ENCODE measurements around the gene TBPL1. TPM values are rescaled to one million over a fixed set of nuclear protein-coding genes. Genes with fewer than 3 reads are reported as not detected.

TBPL1 gene
- total RNA-seq, 1 experiment from 2014 or later: 42.1 TPM

GRCh38 chr6:133969285-133969920 lies 16.4 kb downstream of the TBPL1 start (continued):
- TF ChIP-seq E2F5 (CRISPR knock-in tag; IDR thresholded peaks at IDR 0.05): no peak
- TF ChIP-seq, protein P1, sequence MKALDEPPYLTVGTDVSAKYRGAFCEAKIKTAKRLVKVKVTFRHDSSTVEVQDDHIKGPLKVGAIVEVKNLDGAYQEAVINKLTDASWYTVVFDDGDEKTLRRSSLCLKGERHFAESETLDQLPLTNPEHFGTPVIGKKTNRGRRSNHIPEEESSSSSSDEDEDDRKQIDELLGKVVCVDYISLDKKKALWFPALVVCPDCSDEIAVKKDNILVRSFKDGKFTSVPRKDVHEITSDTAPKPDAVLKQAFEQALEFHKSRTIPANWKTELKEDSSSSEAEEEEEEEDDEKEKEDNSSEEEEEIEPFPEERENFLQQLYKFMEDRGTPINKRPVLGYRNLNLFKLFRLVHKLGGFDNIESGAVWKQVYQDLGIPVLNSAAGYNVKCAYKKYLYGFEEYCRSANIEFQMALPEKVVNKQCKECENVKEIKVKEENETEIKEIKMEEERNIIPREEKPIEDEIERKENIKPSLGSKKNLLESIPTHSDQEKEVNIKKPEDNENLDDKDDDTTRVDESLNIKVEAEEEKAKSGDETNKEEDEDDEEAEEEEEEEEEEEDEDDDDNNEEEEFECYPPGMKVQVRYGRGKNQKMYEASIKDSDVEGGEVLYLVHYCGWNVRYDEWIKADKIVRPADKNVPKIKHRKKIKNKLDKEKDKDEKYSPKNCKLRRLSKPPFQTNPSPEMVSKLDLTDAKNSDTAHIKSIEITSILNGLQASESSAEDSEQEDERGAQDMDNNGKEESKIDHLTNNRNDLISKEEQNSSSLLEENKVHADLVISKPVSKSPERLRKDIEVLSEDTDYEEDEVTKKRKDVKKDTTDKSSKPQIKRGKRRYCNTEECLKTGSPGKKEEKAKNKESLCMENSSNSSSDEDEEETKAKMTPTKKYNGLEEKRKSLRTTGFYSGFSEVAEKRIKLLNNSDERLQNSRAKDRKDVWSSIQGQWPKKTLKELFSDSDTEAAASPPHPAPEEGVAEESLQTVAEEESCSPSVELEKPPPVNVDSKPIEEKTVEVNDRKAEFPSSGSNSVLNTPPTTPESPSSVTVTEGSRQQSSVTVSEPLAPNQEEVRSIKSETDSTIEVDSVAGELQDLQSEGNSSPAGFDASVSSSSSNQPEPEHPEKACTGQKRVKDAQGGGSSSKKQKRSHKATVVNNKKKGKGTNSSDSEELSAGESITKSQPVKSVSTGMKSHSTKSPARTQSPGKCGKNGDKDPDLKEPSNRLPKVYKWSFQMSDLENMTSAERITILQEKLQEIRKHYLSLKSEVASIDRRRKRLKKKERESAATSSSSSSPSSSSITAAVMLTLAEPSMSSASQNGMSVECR (CRISPR knock-in tag; IDR thresholded peaks at IDR 0.05; ENCODE audit: borderline replicate concordance): no peak
- no peak for TF ChIP-seq ZNF317 (CRISPR knock-in tag; IDR thresholded peaks at IDR 0.05; ENCODE audit: borderline replicate concordance, low read depth)
- TF ChIP-seq NFE2L1 (CRISPR knock-in tag; IDR thresholded peaks at IDR 0.05): no peak
- TF ChIP-seq, protein P2, sequence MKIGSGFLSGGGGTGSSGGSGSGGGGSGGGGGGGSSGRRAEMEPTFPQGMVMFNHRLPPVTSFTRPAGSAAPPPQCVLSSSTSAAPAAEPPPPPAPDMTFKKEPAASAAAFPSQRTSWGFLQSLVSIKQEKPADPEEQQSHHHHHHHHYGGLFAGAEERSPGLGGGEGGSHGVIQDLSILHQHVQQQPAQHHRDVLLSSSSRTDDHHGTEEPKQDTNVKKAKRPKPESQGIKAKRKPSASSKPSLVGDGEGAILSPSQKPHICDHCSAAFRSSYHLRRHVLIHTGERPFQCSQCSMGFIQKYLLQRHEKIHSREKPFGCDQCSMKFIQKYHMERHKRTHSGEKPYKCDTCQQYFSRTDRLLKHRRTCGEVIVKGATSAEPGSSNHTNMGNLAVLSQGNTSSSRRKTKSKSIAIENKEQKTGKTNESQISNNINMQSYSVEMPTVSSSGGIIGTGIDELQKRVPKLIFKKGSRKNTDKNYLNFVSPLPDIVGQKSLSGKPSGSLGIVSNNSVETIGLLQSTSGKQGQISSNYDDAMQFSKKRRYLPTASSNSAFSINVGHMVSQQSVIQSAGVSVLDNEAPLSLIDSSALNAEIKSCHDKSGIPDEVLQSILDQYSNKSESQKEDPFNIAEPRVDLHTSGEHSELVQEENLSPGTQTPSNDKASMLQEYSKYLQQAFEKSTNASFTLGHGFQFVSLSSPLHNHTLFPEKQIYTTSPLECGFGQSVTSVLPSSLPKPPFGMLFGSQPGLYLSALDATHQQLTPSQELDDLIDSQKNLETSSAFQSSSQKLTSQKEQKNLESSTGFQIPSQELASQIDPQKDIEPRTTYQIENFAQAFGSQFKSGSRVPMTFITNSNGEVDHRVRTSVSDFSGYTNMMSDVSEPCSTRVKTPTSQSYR (CRISPR knock-in tag; IDR thresholded peaks at IDR 0.05): no peak
- TF ChIP-seq SP1 (CRISPR knock-in tag; conservative IDR thresholded peaks at IDR 0.05): no peak

- TF ChIP-seq ZBTB21 (CRISPR knock-in tag; IDR thresholded peaks at IDR 0.05; ENCODE audit: borderline replicate concordance) (no peak), SMAD3 (CRISPR knock-in tag; IDR thresholded peaks at IDR 0.05; ENCODE audit: borderline replicate concordance) (no peak)
- TF ChIP-seq, protein P3, sequence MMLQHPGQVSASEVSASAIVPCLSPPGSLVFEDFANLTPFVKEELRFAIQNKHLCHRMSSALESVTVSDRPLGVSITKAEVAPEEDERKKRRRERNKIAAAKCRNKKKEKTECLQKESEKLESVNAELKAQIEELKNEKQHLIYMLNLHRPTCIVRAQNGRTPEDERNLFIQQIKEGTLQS (CRISPR knock-in tag; conservative IDR thresholded peaks at IDR 0.05): no peak
- peaks cover 38% of the 10 kb centered on the region for H3K4me1 Mint-ChIP-seq
- no peak for ATAC-seq
- CTCF ChIA-PET: interaction anchor here (1.3 to 2.2 kb wide), 3 partner anchors 83 to 127 kb away, joined by 3 to 14 read pairs (median 7); partner anchors contain the start of gene SLC2A12
- no peaks in the 10 kb centered on the region for H3K9me3 Mint-ChIP-seq
- peak overlapping the region; percentile 59; the same call in 1 of the 2 replicates for H3K27ac Mint-ChIP-seq
- no peaks in the 10 kb centered on the region for H3K36me3 Mint-ChIP-seq
- DNase-seq (ENCODE audit: low spot score): no peak
- POLR2A ChIA-PET: no interaction called here
- no peaks in the 10 kb centered on the region for H3K27me3 Mint-ChIP-seq (ENCODE audit: low read depth)
- H3K4me3 Mint-ChIP-seq: no peak overlapping the region
Observed at GRCh38 chr6:133969921-133970295, 16.9 kb downstream of the TBPL1 start.

GRCh38 chr6:133971861-133972260 lies 18.8 kb downstream of the TBPL1 start:
- DNase-seq (ENCODE audit: low spot score): no peak
- TF ChIP-seq E2F1 (CRISPR knock-in tag; IDR thresholded peaks at IDR 0.05): no peak
- TF ChIP-seq JUN (CRISPR knock-in tag; IDR thresholded peaks at IDR 0.05): no peak
- TF ChIP-seq, protein P4, sequence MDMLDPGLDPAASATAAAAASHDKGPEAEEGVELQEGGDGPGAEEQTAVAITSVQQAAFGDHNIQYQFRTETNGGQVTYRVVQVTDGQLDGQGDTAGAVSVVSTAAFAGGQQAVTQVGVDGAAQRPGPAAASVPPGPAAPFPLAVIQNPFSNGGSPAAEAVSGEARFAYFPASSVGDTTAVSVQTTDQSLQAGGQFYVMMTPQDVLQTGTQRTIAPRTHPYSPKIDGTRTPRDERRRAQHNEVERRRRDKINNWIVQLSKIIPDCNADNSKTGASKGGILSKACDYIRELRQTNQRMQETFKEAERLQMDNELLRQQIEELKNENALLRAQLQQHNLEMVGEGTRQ (CRISPR knock-in tag; IDR thresholded peaks at IDR 0.05): no peak
- TF ChIP-seq ATF1 (CRISPR knock-in tag; IDR thresholded peaks at IDR 0.05): no peak
- no peak for TF ChIP-seq EMX1 (CRISPR knock-in tag; IDR thresholded peaks at IDR 0.05)
- TF ChIP-seq AFF4 (CRISPR knock-in tag; IDR thresholded peaks at IDR 0.05; ENCODE audit: borderline replicate concordance): no peak
- TF ChIP-seq ATF2 (CRISPR knock-in tag; IDR thresholded peaks at IDR 0.05; ENCODE audit: borderline replicate concordance, low read depth): no peak

More at GRCh38 chr6:133971861-133972260, 18.8 kb downstream of the TBPL1 start:
- CTCF ChIA-PET: no interaction called here
- POLR2A ChIA-PET: no interaction called here
- Mint-ChIP-seq H3K27ac (peak overlapping the region; percentile 83), H3K4me1 (peaks cover 46% of the 10 kb centered on the region), H3K36me3 (no peaks in the 10 kb centered on the region), H3K4me3 (no peak overlapping the region), H3K27me3 (ENCODE audit: low read depth) (no peaks in the 10 kb centered on the region), H3K9me3 (no peaks in the 10 kb centered on the region)
- ATAC-seq: no peak
